Endothelial cell of umbilical vein (primary cell): ENCODE results near the gene CNTN6. TPM values are rescaled to one million over a fixed set of nuclear protein-coding genes. Genes with fewer than 3 reads are reported as not detected.

Experiments
- BruUV-seq: library from RNA; stranded (reverse); fragments of 400-500 nt; replicated peaks from 2 replicates; lab custom pipeline; 2021; lab: Mats Ljungman, UMichigan
- CTCF ChIA-PET: fragments of 300-600, 350-600 bp; sonication (Branson Sonifier 250); formaldehyde crosslinking; loops from one replicate; lab custom pipeline; 2021; ENCODE audit warnings: antibody characterized with exemption, inconsistent platforms; lab: Charles Lee
- POLR2A ChIA-PET: fragments of 300-600, 350-600 bp; sonication (Branson Sonifier 250); formaldehyde crosslinking; loops from one replicate; lab custom pipeline; 2021; ENCODE audit warnings: antibody characterized with exemption, inconsistent platforms; lab: Charles Lee
- DNase-seq: peaks from one replicate; pipeline ENCODE4 v3.0.0-alpha.2; 2011; ENCODE audit warnings: low read depth, low spot score
- FAIRE-seq: peaks from 2 replicates; lab custom pipeline; 2011; peaks lifted over from hg19 to GRCh38; lab: Jason Lieb, UNC
- H2AFZ ChIP-seq: 2 replicates; pipeline ENCODE4 v1.6.0; 2012; ENCODE audit warnings: low read depth, low read length, control low read depth, inconsistent platforms
- H3K27ac ChIP-seq: 2 replicates; pipeline ENCODE4 v1.5.1; 2011; ENCODE audit warnings: low read depth, mild to moderate bottlenecking, control low read depth, low read length, moderate library complexity; ENCODE audit not compliant: insufficient read depth
- H3K27me3 ChIP-seq, 2 experiments: 2 replicates each; pipeline versions ENCODE4 v1.6.0 to v1.6.1; 2011; ENCODE audit warnings: low read length in 2 of 2, mixed read lengths in 1 of 2; ENCODE audit not compliant: control insufficient read depth in 2 of 2, insufficient read depth in 2 of 2
- H3K36me3 ChIP-seq, 2 experiments: 2 replicates in 1 of 2; 3 replicates in 1 of 2; pipeline ENCODE4 v1.5.1; 2011; ENCODE audit warnings: low read length in 2 of 2, mild to moderate bottlenecking in 1 of 2, moderate library complexity in 1 of 2; ENCODE audit not compliant: control insufficient read depth in 2 of 2, insufficient read depth in 2 of 2; ENCODE audit errors: extremely low read depth in 1 of 2
- H3K4me1 ChIP-seq: 3 replicates; pipeline ENCODE4 v1.5.1; 2011; ENCODE audit warnings: mild to moderate bottlenecking, low read length; ENCODE audit not compliant: control insufficient read depth, insufficient read depth; ENCODE audit errors: extremely low read depth
- H3K4me2 ChIP-seq: 2 replicates; pipeline ENCODE4 v1.6.1; 2011; ENCODE audit warnings: low read length, control low read depth, mixed read lengths; ENCODE audit not compliant: insufficient read depth
- H3K4me3 ChIP-seq, 3 experiments: fragments of 200-600 bp in 1 of 3; sonication (generic), shearing (Covaris generic) in 1 of 3; replicated peaks in 1 of 3; 2 replicates each; pipeline ENCODE4 v1.5.1; 2011 to 2016; ENCODE audit warnings: control low read depth in 3 of 3, low read length in 3 of 3, mild to moderate bottlenecking in 2 of 3, inconsistent platforms in 1 of 3, low read depth in 1 of 3, moderate library complexity in 1 of 3; ENCODE audit not compliant: insufficient read depth in 1 of 3
- H3K79me2 ChIP-seq: 2 replicates; pipeline ENCODE4 v1.6.0; 2012; ENCODE audit warnings: low read length, inconsistent platforms; ENCODE audit not compliant: control insufficient read depth, insufficient read depth
- H3K9ac ChIP-seq: replicated peaks from 2 replicates; pipeline ENCODE3; 2011; ENCODE audit warnings: low read length, control low read depth; ENCODE audit not compliant: insufficient read depth; ENCODE audit errors: extremely low read depth
- H3K9me1 ChIP-seq: replicated peaks from 3 replicates; pipeline ENCODE4 v1.6.0; 2011; ENCODE audit warnings: mild to moderate bottlenecking, low read length; ENCODE audit not compliant: control insufficient read depth, insufficient read depth; ENCODE audit errors: extremely low read depth
- H3K9me3 ChIP-seq: replicated peaks from 2 replicates; pipeline ENCODE4 v1.5.1; 2012; ENCODE audit warnings: low read length, inconsistent platforms; ENCODE audit not compliant: control insufficient read depth, insufficient read depth
- H4K20me1 ChIP-seq: replicated peaks from 2 replicates; pipeline ENCODE3; 2011; ENCODE audit warnings: mild to moderate bottlenecking, low read length; ENCODE audit not compliant: control insufficient read depth, insufficient read depth; ENCODE audit errors: extremely low read depth
- EZH2 ChIP-seq: IDR thresholded peaks from 2 replicates; pipeline ENCODE4 v1.6.1; 2012; ENCODE audit warnings: borderline replicate concordance, low read depth, mild to moderate bottlenecking, moderate library complexity, low read length, inconsistent platforms; ENCODE audit not compliant: severe bottlenecking
- FOS ChIP-seq: IDR thresholded peaks from 2 replicates; pipeline ENCODE4 v1.6.1; 2011; ENCODE audit warnings: mild to moderate bottlenecking, low read length, moderate library complexity, borderline replicate concordance; ENCODE audit not compliant: insufficient read depth
- GATA2 ChIP-seq: IDR thresholded peaks from 2 replicates; pipeline ENCODE4 v1.7.0; 2011; ENCODE audit warnings: low read depth, mild to moderate bottlenecking, moderate library complexity, mixed read lengths, low read length; ENCODE audit not compliant: insufficient read length, insufficient read depth
- JUN ChIP-seq: IDR thresholded peaks from 2 replicates; pipeline ENCODE4 v1.6.1; 2011; ENCODE audit warnings: borderline replicate concordance, low read depth; ENCODE audit not compliant: insufficient read length, insufficient read depth
- MYC ChIP-seq: IDR thresholded peaks from one replicate; pipeline ENCODE4 v1.6.1; 2011; ENCODE audit warnings: mild to moderate bottlenecking, low read depth, low read length
- POLR2A ChIP-seq: IDR thresholded peaks from 2 replicates; pipeline ENCODE4 v1.6.1; 2012; ENCODE audit warnings: low read depth, mild to moderate bottlenecking, control low read depth, low read length
- POLR2AphosphoS5 ChIP-seq: IDR thresholded peaks from 2 replicates; pipeline ENCODE4 v1.6.1; 2012; ENCODE audit warnings: low read depth, mild to moderate bottlenecking, control low read depth, low read length, moderate library complexity; ENCODE audit not compliant: insufficient read depth
- dilution Hi-C: fragments of 300-500 bp; cut with MboI; formaldehyde crosslinking; loops from one replicate; pipeline ENCODE4 v1.15.0; 2019; ENCODE audit warnings: low sequenced_read_pairs; ENCODE audit not compliant: extremely low pct_ligation_motif_present
- intact Hi-C: fragments of 100-400 bp; cut with micrococcal nuclease; formaldehyde crosslinking; loops from one replicate; pipeline ENCODE4 v1.10.0; 2022
- polyA plus RNA-seq, 4 experiments: library from polyadenylated mRNA; depleted of rRNA in 3 of 4; stranded (reverse) in 3 of 4; unstranded in 1 of 4; fragments of >200 nt; gene quantifications; 2 replicates each; pipeline versions ENCODE4 v1.2.1 to v1.2.3, GENCODE V29; 2011 to 2012; ENCODE audit warnings: missing spikeins in 1 of 4
- total RNA-seq: library from RNA; stranded (reverse); gene quantifications from 2 replicates; pipeline ENCODE4 v1.2.3, GENCODE V29; 2021
- TF ChIP-seq, protein P1 (sequence below): IDR thresholded peaks from 2 replicates; pipeline ENCODE4 v1.6.1; 2011; ENCODE audit not compliant: insufficient read depth, insufficient read length
- TF ChIP-seq, protein P2 (sequence below), 2 donors: IDR thresholded peaks; 1 replicate in 1 of 2; 2 replicates in 1 of 2; pipeline ENCODE4 v1.5.1; 2011; ENCODE audit warnings: low read length in 2 of 2, mild to moderate bottlenecking in 2 of 2, moderate library complexity in 2 of 2, control low read depth in 1 of 2, inconsistent platforms in 1 of 2, low read depth in 1 of 2; ENCODE audit not compliant: insufficient read depth in 1 of 2; ENCODE audit errors: extremely low read depth in 1 of 2

CNTN6 gene
- total and polyA plus RNA-seq, 2 donors (not counting 3 experiments of a cell fraction or from before 2014, with no cell fraction given): not detected

DNA sequence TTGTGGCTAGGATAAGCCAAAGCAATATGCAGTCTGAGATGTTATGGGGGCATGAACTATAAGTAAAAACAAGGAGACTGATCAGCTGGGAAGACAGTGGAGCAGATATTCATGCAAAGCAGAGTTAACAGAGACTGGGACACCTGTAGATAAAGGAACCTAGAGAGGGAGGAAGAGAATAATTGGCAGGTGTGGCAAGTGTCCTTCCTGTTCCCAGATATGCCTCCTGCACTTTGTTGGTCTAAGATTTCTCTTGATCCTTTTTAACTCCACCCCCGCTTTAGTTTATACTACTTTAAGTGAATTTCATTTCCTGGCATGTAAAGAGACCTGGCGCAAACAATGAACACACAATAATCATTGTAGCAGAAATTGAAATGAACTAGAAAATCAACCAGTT lies 169.4 kb downstream of the CNTN6 start:
- no TSS peak for BruUV-seq
- DNase-seq (no peak), FAIRE-seq (no peak)
- H3K36me3 ChIP-seq: no peaks in the 10 kb centered on the region
- no peak overlapping the region for H3K4me2 ChIP-seq
- intact Hi-C loops (no loop called here), dilution Hi-C loops (no loop called here)
- no peak overlapping the region for H3K4me3 ChIP-seq
- no peaks in the 10 kb centered on the region for H3K27me3 ChIP-seq
- no peaks in the 10 kb centered on the region for H3K9me3 ChIP-seq
- no peaks in the 10 kb centered on the region for H3K4me1 ChIP-seq
- H3K27ac ChIP-seq: no peak overlapping the region
- ChIA-PET POLR2A (no interaction called here), CTCF (no interaction called here)
- TF ChIP-seq EZH2: no peak
- no peak for TF ChIP-seq POLR2AphosphoS5
- TF ChIP-seq, protein P1, sequence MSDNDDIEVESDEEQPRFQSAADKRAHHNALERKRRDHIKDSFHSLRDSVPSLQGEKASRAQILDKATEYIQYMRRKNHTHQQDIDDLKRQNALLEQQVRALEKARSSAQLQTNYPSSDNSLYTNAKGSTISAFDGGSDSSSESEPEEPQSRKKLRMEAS: no peak
- no peak for TF ChIP-seq GATA2
- TF ChIP-seq FOS: no peak
- no peak for TF ChIP-seq JUN
- no peak for TF ChIP-seq POLR2A
- TF ChIP-seq, protein P2, sequence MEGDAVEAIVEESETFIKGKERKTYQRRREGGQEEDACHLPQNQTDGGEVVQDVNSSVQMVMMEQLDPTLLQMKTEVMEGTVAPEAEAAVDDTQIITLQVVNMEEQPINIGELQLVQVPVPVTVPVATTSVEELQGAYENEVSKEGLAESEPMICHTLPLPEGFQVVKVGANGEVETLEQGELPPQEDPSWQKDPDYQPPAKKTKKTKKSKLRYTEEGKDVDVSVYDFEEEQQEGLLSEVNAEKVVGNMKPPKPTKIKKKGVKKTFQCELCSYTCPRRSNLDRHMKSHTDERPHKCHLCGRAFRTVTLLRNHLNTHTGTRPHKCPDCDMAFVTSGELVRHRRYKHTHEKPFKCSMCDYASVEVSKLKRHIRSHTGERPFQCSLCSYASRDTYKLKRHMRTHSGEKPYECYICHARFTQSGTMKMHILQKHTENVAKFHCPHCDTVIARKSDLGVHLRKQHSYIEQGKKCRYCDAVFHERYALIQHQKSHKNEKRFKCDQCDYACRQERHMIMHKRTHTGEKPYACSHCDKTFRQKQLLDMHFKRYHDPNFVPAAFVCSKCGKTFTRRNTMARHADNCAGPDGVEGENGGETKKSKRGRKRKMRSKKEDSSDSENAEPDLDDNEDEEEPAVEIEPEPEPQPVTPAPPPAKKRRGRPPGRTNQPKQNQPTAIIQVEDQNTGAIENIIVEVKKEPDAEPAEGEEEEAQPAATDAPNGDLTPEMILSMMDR (IDR thresholded peaks at IDR 0.05; ENCODE audit: extremely low read depth in 1 of 2, insufficient read depth in 1 of 2, low read depth in 1 of 2, low read length in 2 of 2): no peak
- no peak for TF ChIP-seq MYC
- no peaks in the 10 kb centered on the region for H3K9me1 ChIP-seq
- H4K20me1 ChIP-seq: no peaks in the 10 kb centered on the region
- H3K9ac ChIP-seq: no peak overlapping the region
- no peaks in the 10 kb centered on the region for H3K79me2 ChIP-seq
- H2AFZ ChIP-seq: no peak overlapping the region
